Measurements from ENCODE around the gene C1orf167.

C1orf167 gene

GRCh38 chr1:11838349-11839272 is 76.6 kb downstream of the C1orf167 start:
- DNase-seq = peak; percentile 74
